Liver (tissue), 3 donors: ENCODE data around the gene GSKIP.

Experiments
- FOXA1 ChIP-seq: IDR thresholded peaks from 2 replicates; pipeline ENCODE4 v1.6.1; 2016; ENCODE audit warnings: antibody characterized with exemption
- GABPA ChIP-seq, 2 donors: IDR thresholded peaks in 1 of 2; conservative IDR thresholded peaks in 1 of 2; 2 replicates each; pipeline ENCODE4 v1.6.1; 2016; ENCODE audit warnings: antibody characterized with exemption in 2 of 2, mild to moderate bottlenecking in 1 of 2, moderate library complexity in 1 of 2
- HNF4G ChIP-seq: IDR thresholded peaks from 2 replicates; pipeline ENCODE4 v1.6.1; 2016; ENCODE audit warnings: antibody characterized with exemption
- JUND ChIP-seq, 2 donors: IDR thresholded peaks; 2 replicates each; pipeline ENCODE4 v1.6.1; 2016; ENCODE audit warnings: antibody characterized with exemption in 2 of 2
- RAD21 ChIP-seq, 2 donors: IDR thresholded peaks; 2 replicates each; pipeline ENCODE4 v1.6.1; 2016; ENCODE audit warnings: antibody characterized with exemption in 2 of 2, mild to moderate bottlenecking in 2 of 2
- RXRA ChIP-seq, 2 donors: IDR thresholded peaks; 2 replicates each; pipeline ENCODE4 v1.6.1; 2017 to 2018; ENCODE audit warnings: antibody characterized with exemption in 2 of 2, mild to moderate bottlenecking in 1 of 2
- SP1 ChIP-seq: IDR thresholded peaks from 2 replicates; pipeline ENCODE4 v1.6.1; 2018; ENCODE audit warnings: antibody characterized with exemption, mild to moderate bottlenecking
- TAF1 ChIP-seq: conservative IDR thresholded peaks from 2 replicates; pipeline ENCODE4 v1.6.1; 2016; ENCODE audit warnings: antibody characterized with exemption, mild to moderate bottlenecking
- YY1 ChIP-seq: IDR thresholded peaks from 2 replicates; pipeline ENCODE4 v1.6.1; 2016; ENCODE audit warnings: antibody characterized with exemption, mild to moderate bottlenecking
- TF ChIP-seq, protein P1 (sequence below): IDR thresholded peaks from 2 replicates; pipeline ENCODE4 v1.6.1; 2016; ENCODE audit warnings: antibody characterized with exemption
- TF ChIP-seq, protein P2 (sequence below): fragments of 150-350 bp; IDR thresholded peaks from 2 replicates; pipeline ENCODE4 v1.5.1; 2017; ENCODE audit warnings: improper control_type of control experiment, low read depth, low read length; ENCODE audit not compliant: missing input control
- TF ChIP-seq, protein P3 (sequence below): IDR thresholded peaks from 2 replicates; pipeline ENCODE4 v1.6.1; 2016; ENCODE audit warnings: antibody characterized with exemption
- TF ChIP-seq, protein P4 (sequence below): IDR thresholded peaks from 2 replicates; pipeline ENCODE4 v1.6.1; 2016; ENCODE audit warnings: antibody characterized with exemption
- TF ChIP-seq, protein P5 (sequence below): IDR thresholded peaks from 2 replicates; pipeline ENCODE4 v1.6.1; 2016; ENCODE audit warnings: antibody characterized with exemption, mild to moderate bottlenecking
- donor health status: healthy.
- donor health status: healthy.

DNA sequence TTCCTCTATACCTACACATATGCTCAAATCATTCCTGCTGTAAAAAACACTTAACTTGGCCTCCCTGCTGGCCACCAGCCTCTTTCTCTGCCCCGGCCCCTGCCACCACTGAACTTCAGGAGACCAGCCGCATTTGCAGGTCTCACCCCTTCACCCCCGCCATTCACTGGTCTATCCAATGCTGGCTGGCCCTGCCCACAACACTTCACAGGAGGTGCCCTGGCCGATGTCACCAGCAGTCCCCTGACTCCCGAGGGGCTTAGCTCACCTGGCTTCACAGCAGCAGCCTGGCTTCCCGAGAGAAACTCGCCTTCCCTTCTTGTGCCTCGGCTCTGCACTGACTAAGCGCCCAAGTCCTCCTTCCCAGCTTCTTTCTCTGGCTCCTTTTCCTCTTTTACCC is 36.1 kb downstream of the GSKIP start:
- TF ChIP-seq, protein P1, sequence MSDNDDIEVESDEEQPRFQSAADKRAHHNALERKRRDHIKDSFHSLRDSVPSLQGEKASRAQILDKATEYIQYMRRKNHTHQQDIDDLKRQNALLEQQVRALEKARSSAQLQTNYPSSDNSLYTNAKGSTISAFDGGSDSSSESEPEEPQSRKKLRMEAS: no peak
- TF ChIP-seq HNF4G (no peak), RAD21 (IDR thresholded peaks at IDR 0.05) (no peak), GABPA (IDR thresholded peaks at IDR 0.05 in 1 of 2, conservative IDR thresholded peaks at IDR 0.05 in 1 of 2) (no peak), TAF1 (no peak), FOXA1 (no peak), JUND (IDR thresholded peaks at IDR 0.05) (no peak), YY1 (no peak), SP1 (no peak), RXRA (IDR thresholded peaks at IDR 0.05) (no peak)
- TF ChIP-seq, protein P2, sequence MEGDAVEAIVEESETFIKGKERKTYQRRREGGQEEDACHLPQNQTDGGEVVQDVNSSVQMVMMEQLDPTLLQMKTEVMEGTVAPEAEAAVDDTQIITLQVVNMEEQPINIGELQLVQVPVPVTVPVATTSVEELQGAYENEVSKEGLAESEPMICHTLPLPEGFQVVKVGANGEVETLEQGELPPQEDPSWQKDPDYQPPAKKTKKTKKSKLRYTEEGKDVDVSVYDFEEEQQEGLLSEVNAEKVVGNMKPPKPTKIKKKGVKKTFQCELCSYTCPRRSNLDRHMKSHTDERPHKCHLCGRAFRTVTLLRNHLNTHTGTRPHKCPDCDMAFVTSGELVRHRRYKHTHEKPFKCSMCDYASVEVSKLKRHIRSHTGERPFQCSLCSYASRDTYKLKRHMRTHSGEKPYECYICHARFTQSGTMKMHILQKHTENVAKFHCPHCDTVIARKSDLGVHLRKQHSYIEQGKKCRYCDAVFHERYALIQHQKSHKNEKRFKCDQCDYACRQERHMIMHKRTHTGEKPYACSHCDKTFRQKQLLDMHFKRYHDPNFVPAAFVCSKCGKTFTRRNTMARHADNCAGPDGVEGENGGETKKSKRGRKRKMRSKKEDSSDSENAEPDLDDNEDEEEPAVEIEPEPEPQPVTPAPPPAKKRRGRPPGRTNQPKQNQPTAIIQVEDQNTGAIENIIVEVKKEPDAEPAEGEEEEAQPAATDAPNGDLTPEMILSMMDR: no peak
- TF ChIP-seq, protein P3, sequence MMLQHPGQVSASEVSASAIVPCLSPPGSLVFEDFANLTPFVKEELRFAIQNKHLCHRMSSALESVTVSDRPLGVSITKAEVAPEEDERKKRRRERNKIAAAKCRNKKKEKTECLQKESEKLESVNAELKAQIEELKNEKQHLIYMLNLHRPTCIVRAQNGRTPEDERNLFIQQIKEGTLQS: no peak
- TF ChIP-seq, protein P4, sequence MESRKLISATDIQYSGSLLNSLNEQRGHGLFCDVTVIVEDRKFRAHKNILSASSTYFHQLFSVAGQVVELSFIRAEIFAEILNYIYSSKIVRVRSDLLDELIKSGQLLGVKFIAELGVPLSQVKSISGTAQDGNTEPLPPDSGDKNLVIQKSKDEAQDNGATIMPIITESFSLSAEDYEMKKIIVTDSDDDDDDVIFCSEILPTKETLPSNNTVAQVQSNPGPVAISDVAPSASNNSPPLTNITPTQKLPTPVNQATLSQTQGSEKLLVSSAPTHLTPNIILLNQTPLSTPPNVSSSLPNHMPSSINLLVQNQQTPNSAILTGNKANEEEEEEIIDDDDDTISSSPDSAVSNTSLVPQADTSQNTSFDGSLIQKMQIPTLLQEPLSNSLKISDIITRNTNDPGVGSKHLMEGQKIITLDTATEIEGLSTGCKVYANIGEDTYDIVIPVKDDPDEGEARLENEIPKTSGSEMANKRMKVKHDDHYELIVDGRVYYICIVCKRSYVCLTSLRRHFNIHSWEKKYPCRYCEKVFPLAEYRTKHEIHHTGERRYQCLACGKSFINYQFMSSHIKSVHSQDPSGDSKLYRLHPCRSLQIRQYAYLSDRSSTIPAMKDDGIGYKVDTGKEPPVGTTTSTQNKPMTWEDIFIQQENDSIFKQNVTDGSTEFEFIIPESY: no peak
- TF ChIP-seq, protein P5, sequence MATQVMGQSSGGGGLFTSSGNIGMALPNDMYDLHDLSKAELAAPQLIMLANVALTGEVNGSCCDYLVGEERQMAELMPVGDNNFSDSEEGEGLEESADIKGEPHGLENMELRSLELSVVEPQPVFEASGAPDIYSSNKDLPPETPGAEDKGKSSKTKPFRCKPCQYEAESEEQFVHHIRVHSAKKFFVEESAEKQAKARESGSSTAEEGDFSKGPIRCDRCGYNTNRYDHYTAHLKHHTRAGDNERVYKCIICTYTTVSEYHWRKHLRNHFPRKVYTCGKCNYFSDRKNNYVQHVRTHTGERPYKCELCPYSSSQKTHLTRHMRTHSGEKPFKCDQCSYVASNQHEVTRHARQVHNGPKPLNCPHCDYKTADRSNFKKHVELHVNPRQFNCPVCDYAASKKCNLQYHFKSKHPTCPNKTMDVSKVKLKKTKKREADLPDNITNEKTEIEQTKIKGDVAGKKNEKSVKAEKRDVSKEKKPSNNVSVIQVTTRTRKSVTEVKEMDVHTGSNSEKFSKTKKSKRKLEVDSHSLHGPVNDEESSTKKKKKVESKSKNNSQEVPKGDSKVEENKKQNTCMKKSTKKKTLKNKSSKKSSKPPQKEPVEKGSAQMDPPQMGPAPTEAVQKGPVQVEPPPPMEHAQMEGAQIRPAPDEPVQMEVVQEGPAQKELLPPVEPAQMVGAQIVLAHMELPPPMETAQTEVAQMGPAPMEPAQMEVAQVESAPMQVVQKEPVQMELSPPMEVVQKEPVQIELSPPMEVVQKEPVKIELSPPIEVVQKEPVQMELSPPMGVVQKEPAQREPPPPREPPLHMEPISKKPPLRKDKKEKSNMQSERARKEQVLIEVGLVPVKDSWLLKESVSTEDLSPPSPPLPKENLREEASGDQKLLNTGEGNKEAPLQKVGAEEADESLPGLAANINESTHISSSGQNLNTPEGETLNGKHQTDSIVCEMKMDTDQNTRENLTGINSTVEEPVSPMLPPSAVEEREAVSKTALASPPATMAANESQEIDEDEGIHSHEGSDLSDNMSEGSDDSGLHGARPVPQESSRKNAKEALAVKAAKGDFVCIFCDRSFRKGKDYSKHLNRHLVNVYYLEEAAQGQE: no peak
